BLaER1 (cell line): ENCODE results near the gene SDR9C7.

Source experiments
- H3K27ac ChIP-seq: shearing (Covaris generic); formaldehyde crosslinking; 2 replicates; pipeline ENCODE4 v1.8.1; 2022
- H3K27me3 ChIP-seq: shearing (Covaris generic); formaldehyde crosslinking; 2 replicates; pipeline ENCODE4 v1.8.1; 2022
- H3K36me3 ChIP-seq: shearing (Covaris generic); formaldehyde crosslinking; 2 replicates; pipeline ENCODE4 v1.8.1; 2022
- H3K4me1 ChIP-seq: shearing (Covaris generic); formaldehyde crosslinking; 2 replicates; pipeline ENCODE4 v1.8.1; 2022
- H3K4me2 ChIP-seq: shearing (Covaris generic); formaldehyde crosslinking; 2 replicates; pipeline ENCODE4 v1.8.1; 2022
- H3K4me3 ChIP-seq: shearing (Covaris generic); formaldehyde crosslinking; 2 replicates; pipeline ENCODE4 v1.8.1; 2022
- H3K9ac ChIP-seq: shearing (Covaris generic); formaldehyde crosslinking; 2 replicates; pipeline ENCODE4 v1.8.1; 2022
- H3K9me3 ChIP-seq: shearing (Covaris generic); formaldehyde crosslinking; 2 replicates; pipeline ENCODE4 v1.8.1; 2022
- H4K20me1 ChIP-seq: shearing (Covaris generic); formaldehyde crosslinking; 2 replicates; pipeline ENCODE4 v1.8.1; 2022
- Cebpa-rat ChIP-seq: shearing (Covaris generic); IDR thresholded peaks from 2 replicates; pipeline ENCODE4 v1.8.1; 2022

Gene SDR9C7

GRCh38 chr12:56877195-56878009, 56.8 kb downstream of the SDR9C7 start:
- Histone ChIP-seq H3K4me3 (no peak overlapping the region), H4K20me1 (no peaks in the 10 kb centered on the region), H3K36me3 (no peaks in the 10 kb centered on the region), H3K4me2 (no peak overlapping the region), H3K9ac (no peak overlapping the region), H3K27ac (no peak overlapping the region), H3K9me3 (peaks cover 42% of the 10 kb centered on the region), H3K4me1 (no peaks in the 10 kb centered on the region), H3K27me3 (no peaks in the 10 kb centered on the region)
- TF ChIP-seq Cebpa-rat, result no peak

DNA sequence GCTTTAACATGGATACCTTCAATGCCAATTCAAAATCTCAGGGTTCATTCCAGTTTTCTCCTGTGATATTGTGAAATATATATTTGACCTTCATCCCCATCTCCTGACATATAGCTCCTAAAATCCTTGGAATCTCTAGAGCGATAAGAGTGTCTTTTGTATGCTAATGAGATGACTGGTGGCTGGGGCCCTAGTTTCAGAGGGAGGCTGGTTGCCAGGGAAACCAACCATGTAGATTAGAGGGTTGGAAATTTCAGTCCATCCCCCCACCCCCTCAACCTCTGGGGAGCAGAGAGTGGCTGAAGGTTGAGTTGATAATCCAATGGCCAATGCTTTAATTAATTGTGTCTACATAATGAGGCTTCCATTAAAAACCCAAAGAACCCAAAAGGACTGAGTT, 59.4 kb downstream of the SDR9C7 start:
- H3K27ac ChIP-seq, result no peak overlapping the region
- no peak overlapping the region for H3K9ac ChIP-seq
- no peaks in the 10 kb centered on the region for H3K27me3 ChIP-seq
- TF ChIP-seq Cebpa-rat, result no peak
- H3K4me1 ChIP-seq, result no peaks in the 10 kb centered on the region
- H3K9me3 ChIP-seq, result peaks cover 21% of the 10 kb centered on the region
- H3K4me3 ChIP-seq, result no peak overlapping the region
- no peaks in the 10 kb centered on the region for H4K20me1 ChIP-seq
- H3K4me2 ChIP-seq, result no peak overlapping the region
- H3K36me3 ChIP-seq, result no peaks in the 10 kb centered on the region

DNA sequence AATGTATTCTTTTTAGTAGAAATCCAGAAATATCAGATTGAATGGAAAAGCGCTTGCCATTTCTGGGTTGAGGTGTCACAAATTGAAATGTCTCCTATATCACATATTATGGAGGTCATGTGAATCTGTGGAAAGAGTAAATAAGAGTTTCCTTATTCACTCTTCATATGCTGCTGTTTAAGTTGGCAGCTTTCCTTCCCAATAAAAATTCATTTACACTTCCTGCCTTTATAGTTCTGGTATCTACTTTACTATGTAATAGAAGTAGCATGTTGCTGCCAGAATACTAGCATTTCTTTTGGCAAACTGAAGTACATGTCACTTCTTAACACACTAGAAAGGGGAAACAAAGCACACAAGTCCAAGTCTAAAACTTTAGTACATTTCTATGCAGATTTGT, 60.8 kb downstream of the SDR9C7 start:
- TF ChIP-seq Cebpa-rat, result no peak

More for the DNA sequence above, 60.8 kb downstream of the SDR9C7 start:
- Histone ChIP-seq H3K4me3 (no peak overlapping the region), H3K4me2 (no peak overlapping the region), H3K4me1 (no peaks in the 10 kb centered on the region), H3K36me3 (no peaks in the 10 kb centered on the region), H4K20me1 (no peaks in the 10 kb centered on the region), H3K27me3 (no peaks in the 10 kb centered on the region), H3K9me3 (peaks cover 22% of the 10 kb centered on the region), H3K27ac (no peak overlapping the region), H3K9ac (no peak overlapping the region)
